HG03565 (cell line): ENCODE measurements around the gene AKIP1.

Experiments used
- ATAC-seq: cut with Tn5 transposase; IDR thresholded peaks from one replicate; pipeline ENCODE4 v1.9.1; 2021; ENCODE audit warnings: mild to moderate bottlenecking, moderate library complexity; ENCODE audit not compliant: unreplicated experiment

Gene AKIP1

DNA sequence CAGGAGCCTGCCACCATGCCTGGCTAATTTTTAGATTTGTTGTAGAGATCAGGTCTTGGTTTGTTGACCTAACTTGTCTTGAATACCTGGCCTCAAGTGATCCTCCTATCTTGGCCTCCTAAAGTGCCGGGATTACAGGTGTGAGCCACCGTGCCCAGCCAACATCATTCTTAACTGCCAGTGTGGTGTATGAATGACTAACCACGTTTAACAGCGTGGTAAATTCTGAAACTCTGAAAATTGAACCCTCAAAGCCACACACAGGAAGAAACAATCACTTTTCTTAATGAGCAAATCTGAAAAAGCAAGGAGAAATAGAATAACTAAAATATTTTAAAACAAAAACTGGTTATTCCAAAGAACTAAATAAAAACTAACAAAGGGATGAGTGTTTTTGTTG, 45.9 kb downstream of the AKIP1 start:
- ATAC-seq: no peak

DNA sequence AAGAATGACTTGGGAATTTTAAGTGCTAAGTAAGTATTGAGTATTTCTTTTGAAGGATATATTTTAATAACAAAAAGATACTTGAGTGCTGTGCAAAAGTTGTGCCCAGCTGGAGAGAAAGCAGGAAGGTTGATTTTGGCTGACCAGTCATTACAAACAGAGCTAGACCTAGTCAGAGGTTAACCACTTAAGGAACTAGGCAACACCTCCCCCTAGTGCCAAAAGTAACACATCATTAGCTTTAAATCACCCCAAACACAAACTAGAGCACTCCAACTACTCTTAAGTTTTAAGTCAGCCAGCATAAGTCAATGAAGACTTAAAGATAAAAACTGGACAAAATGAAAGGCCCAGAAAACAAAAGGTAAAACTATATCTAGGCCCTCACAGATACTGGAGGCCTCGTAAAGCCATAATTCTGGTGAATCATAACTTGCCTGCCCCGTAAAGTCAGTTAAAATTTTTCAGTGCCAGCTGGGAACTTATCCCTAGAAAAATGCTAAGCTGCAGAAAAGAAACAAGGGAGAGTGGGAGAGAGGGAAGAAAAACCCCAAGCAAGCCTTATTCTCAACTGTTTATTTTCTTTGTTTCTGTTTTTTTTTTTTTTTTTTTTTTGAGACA, 48.7 kb downstream of the AKIP1 start:
- peak; percentile 32 for ATAC-seq

DNA sequence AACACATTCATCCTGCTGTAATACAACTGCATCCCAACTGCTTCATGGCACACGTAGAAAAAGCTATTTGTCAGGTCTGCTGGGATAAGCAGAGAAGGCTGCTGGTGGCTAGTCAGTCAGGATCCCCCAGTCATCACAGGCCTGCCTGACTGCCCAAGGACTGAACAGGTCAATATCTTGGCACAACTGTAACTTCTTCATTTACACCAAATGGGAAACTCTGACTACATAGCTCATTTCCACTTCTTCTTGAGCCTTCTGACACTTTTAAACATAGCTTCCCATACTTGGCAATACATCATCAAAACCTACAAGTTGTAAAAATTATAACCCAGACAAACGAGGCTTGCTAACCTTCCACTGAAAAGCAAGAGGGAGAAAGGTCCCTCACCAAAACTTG, 50.4 kb downstream of the AKIP1 start:
- no peak for ATAC-seq

DNA sequence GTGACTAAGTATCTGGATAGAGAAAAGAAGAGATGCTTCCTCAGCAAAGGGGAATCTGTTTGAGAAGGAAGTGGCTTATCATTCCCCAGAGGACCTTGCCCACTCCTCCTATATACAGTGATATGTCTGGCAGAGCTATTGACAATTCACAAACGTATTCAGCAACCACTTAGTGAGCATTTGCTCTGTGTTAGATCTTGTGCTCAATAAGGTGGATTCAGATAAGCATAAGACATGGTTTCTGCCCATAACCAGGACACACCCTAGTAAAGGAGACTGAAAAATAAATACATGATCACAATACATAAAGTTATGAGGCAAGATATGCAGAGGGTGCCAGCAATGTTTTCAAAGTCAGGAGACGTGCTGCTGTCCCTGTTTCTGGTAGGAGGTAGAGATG, 51.9 kb downstream of the AKIP1 start:
- no peak for ATAC-seq

DNA sequence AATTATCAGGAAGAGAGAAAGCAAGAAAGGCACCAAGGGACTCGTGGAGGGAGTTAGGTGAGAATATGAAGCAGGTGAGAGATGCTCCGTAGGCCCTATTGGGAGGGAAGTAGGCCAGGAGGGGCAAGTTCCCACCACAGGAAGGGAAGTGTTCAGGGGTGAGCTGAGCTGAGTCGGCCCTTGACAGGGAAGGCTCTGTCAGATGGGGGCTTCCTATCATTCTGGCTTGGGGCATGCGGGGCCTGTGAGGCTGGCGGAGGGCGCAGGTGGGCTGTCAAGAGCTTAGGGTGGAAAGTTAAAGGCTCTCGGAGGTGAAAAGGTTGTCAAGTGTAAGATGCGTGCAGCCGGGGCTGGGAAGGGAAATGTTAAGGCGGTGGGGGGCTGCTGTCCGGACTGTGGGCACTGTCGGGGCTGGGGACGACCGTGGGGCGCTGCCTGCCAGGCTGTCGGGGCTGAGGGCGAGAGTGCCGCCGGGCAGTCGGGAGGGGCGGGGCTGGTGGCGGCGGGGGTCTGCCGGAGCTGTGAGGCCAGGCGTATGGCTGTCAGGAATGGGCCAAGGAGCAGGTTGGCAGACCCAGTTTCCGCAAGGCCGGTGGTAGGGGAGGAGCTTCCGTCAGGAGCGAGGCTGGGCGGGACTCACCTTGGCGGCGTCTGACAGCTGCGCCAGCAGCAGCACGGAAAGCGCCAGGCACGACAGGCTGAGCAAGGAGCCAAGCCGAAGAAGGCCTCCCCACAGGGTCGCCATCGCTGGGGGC, 52.8 kb downstream of the AKIP1 start:
- ATAC-seq: peak; percentile 42

DNA sequence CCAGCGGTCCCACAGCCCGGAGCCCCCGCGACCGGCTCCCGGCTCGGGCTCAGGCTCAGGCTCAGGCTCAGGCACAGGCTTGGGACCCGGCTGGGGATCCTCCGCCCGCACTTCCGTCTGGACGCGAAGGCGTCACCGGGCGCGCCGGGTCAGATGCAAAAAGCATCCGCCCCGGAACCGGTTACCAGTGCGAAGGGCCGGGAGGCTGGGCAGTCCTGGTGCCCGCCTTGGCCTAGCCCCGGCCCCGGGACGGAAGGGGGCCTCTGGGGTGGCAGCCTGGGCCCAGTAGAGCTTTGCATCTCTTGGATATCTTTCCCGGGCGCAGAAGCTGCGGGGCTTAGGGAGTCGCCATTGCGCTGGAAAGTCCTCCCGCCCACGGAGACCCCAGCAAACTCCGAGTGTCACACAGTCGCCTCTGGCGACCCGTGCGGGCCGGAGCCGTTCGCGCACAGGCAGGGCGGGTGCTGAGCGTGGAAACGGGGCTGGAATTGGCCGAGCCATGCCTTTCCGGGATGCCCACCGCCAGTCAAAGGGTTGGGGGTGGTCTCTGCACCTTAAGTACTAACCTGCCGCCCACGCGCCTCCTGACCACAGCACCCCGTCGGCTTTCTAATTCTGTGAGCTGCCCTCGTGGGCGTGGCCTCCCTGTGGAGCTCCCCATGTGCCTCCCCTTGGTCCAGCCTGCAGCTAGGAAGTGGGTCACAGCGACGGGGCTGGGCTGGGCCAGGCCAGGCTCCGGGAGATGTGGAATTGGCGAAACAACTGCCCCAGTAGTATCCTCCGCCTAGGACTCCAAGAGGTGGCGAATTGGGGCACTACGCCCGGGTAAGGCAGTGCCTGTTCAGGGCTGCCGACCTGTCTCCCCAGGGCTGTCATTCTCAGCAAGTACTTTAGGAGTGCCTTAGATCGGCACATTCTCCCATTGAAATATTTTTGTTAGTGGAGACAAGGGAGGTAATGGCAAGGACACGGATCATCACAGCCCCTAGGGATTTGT, 53.6 kb downstream of the AKIP1 start, which contains the start of gene TMEM9B:
TMEM9B (minus strand) TSS at position 119 of the 997 bp plus-strand sequence. CDS start 129 bp downstream, outside the sequence.
- ATAC-seq: peak; percentile 63

DNA sequence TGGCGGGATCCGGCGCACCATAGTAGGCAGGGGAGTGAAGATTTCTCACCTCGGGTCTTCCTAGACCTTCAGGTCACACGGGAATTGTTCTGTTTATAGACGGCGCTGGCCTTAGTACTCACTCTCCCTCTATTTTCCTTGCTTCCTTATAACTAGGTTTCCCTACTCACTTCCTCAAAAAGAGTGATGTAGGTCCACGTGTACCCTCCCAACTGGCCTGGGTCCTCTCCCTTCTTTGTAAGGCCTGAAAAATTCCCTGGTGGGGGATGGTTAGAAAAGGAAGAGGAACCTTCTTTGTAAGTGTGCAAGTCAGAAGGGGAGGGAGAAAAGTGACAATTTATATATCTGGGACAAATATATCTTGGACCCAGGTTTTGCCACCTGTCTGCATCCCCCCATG, 56.2 kb downstream of the AKIP1 start:
- no peak for ATAC-seq
